ENCODE results near the gene GINS1.

The GINS1 gene
- total RNA-seq, result 1.3 to 2.3 reads per million in 2 donors

GRCh38 chr20:25407311-25408169 is at the start of gene GINS1:
Gene GINS1, plus strand, starts transcription at chr20:25407673. Its CDS starts 148 bp downstream, at chr20:25407821.
- DNase-seq, result peak; percentile 40

GRCh38 chr20:25360631-25361286 is 46.7 kb upstream of the GINS1 start:
- no peak for DNase-seq

- no peak for DNase-seq
Observed at GRCh38 chr20:25361287-25361683, 46.2 kb upstream of the GINS1 start.

GRCh38 chr20:25364180-25364788 is 43.2 kb upstream of the GINS1 start:
- DNase-seq, result no peak

- DNase-seq, result no peak
Observed at GRCh38 chr20:25364879-25365699, 42.4 kb upstream of the GINS1 start.

GRCh38 chr20:25368526-25368925 is 38.9 kb upstream of the GINS1 start:
- no peak for DNase-seq

- DNase-seq, result no peak
Observed at GRCh38 chr20:25368976-25369375, 38.5 kb upstream of the GINS1 start.

GRCh38 chr20:25369529-25369928 is 37.9 kb upstream of the GINS1 start:
- no peak for DNase-seq

- DNase-seq, result no peak
Observed at GRCh38 chr20:25369971-25370370, 37.5 kb upstream of the GINS1 start.

- DNase-seq, result no peak
Observed at GRCh38 chr20:25372584-25373336, 34.7 kb upstream of the GINS1 start.

- no peak for DNase-seq
Observed at GRCh38 chr20:25374842-25375241, 32.6 kb upstream of the GINS1 start.

- DNase-seq, result no peak
Observed at GRCh38 chr20:25376236-25376635, 31.2 kb upstream of the GINS1 start.

GRCh38 chr20:25376886-25377285 is 30.6 kb upstream of the GINS1 start:
- DNase-seq, result no peak

GRCh38 chr20:25378189-25378883 is 29.1 kb upstream of the GINS1 start:
- DNase-seq, result no peak

GRCh38 chr20:25378884-25379733 is 28.4 kb upstream of the GINS1 start:
- no peak for DNase-seq

GRCh38 chr20:25380945-25381614 is 26.4 kb upstream of the GINS1 start:
- no peak for DNase-seq

- no peak for DNase-seq
Observed at GRCh38 chr20:25382704-25383370, 24.6 kb upstream of the GINS1 start.

- no peak for DNase-seq
Observed at GRCh38 chr20:25389401-25389857, 18.0 kb upstream of the GINS1 start.

All from activated gamma-delta T cell (primary cell).